GM18526 (cell line): ENCODE measurements around the gene DDX25.

ENCODE experiments used
- POLR2A ChIP-seq: IDR thresholded peaks from 3 replicates; pipeline ENCODE4 v1.6.1; 2011; ENCODE audit not compliant: insufficient read length; ENCODE audit errors: extremely low read depth

Gene DDX25

GRCh38 chr11:125975634-125976033 is 71.3 kb downstream of the DDX25 start:
- TF ChIP-seq POLR2A = no peak

- TF ChIP-seq POLR2A = no peak
Observed at GRCh38 chr11:125976156-125976555, 71.8 kb downstream of the DDX25 start.

GRCh38 chr11:125977333-125977732 is 73.0 kb downstream of the DDX25 start:
- TF ChIP-seq POLR2A = no peak

GRCh38 chr11:125978181-125978716 is 73.9 kb downstream of the DDX25 start:
- TF ChIP-seq POLR2A = no peak
